Subcutaneous adipose tissue (tissue), 4 donors: ENCODE results near the gene NUBPL. TPM values are rescaled to one million over a fixed set of nuclear protein-coding genes. Genes with fewer than 3 reads are reported as not detected.

Source experiments
- total RNA-seq, 4 donors: library from RNA; depleted of rRNA; stranded (reverse); fragments of >200 nt; gene quantifications; one replicate each; pipeline ENCODE4 v1.1.0, GENCODE V29; 2016
- TF ChIP-seq, protein P1 (sequence below): fragments of 450-650 bp; IDR thresholded peaks from one replicate; pipeline ENCODE4 v1.5.1; 2016; ENCODE audit warnings: low read depth, mild to moderate bottlenecking, control low read depth, antibody characterized with exemption, moderate library complexity

The NUBPL gene
- total RNA-seq, 4 donors from 2014 or later, result 11.7 to 25.1 (median 12.7) TPM

DNA sequence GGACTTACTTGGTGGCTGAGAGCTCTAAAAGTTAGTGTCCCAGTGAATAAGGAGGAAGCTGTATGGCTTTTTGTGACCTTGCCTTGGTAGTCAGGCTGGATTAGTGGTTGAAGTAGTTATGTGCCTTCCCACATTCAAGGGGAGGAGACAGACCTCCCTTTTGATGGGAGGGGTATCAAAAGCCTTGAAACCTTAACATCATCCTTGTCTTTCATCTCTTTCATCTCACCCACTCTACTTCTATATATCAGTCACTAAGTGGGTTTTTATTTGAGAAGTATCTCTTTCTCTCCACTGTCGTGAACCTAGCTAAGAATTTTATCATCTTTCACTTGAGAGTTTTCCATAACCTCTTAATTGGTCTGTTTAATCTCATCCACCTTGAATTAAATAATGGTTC, 15.7 kb downstream of the NUBPL start:
- TF ChIP-seq, protein P1, sequence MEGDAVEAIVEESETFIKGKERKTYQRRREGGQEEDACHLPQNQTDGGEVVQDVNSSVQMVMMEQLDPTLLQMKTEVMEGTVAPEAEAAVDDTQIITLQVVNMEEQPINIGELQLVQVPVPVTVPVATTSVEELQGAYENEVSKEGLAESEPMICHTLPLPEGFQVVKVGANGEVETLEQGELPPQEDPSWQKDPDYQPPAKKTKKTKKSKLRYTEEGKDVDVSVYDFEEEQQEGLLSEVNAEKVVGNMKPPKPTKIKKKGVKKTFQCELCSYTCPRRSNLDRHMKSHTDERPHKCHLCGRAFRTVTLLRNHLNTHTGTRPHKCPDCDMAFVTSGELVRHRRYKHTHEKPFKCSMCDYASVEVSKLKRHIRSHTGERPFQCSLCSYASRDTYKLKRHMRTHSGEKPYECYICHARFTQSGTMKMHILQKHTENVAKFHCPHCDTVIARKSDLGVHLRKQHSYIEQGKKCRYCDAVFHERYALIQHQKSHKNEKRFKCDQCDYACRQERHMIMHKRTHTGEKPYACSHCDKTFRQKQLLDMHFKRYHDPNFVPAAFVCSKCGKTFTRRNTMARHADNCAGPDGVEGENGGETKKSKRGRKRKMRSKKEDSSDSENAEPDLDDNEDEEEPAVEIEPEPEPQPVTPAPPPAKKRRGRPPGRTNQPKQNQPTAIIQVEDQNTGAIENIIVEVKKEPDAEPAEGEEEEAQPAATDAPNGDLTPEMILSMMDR, result no peak

DNA sequence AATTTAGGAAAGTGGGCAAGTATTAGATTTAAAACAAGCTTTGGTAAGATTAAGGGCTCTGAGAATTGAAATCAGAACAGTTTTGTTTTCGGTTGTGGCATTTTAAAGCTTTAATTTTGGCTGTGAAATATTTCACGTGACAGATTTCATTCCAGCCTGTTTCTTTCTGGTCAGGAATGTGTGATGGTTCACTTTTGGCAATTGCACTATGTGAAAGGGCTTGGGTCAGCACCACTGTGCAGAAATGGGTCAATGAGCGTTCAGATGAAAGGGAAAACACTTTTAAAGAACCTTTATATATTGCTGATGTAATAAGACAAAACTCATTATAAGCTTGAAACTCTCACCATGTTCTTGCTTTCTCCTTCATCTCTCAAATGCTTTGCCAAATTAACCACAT, 17.1 kb downstream of the NUBPL start:
- TF ChIP-seq, protein P1, result no peak

GRCh38 chr14:31578792-31579501, 17.7 kb downstream of the NUBPL start:
- TF ChIP-seq, protein P1, result no peak

- TF ChIP-seq, protein P1, result no peak
Measured at GRCh38 chr14:31580234-31580633, 19.0 kb downstream of the NUBPL start.

- TF ChIP-seq, protein P1, result no peak
Measured at GRCh38 chr14:31582286-31582691, 21.1 kb downstream of the NUBPL start.

GRCh38 chr14:31582836-31583452, 21.7 kb downstream of the NUBPL start:
- TF ChIP-seq, protein P1, result no peak

- TF ChIP-seq, protein P1, result no peak
Measured at GRCh38 chr14:31590206-31590605, 29.0 kb downstream of the NUBPL start.
